GM19395 (cell line): Measurements from ENCODE around the gene PGC.

Source experiments
- ATAC-seq: cut with Tn5 transposase; IDR thresholded peaks from one replicate; pipeline ENCODE4 v1.9.1; 2021; ENCODE audit warnings: mild to moderate bottlenecking, moderate library complexity; ENCODE audit not compliant: unreplicated experiment

PGC gene

GRCh38 chr6:41716516-41717391 is 30.4 kb downstream of the PGC start:
- ATAC-seq = no peak

GRCh38 chr6:41715795-41716515 is 31.2 kb downstream of the PGC start:
- no peak for ATAC-seq

- no peak for ATAC-seq
These were observed 32.5 kb downstream of the PGC start for GRCh38 chr6:41714556-41715273.

GRCh38 chr6:41713650-41714291 is 33.4 kb downstream of the PGC start:
- ATAC-seq = no peak

- no peak for ATAC-seq
These were observed 34.0 kb downstream of the PGC start for GRCh38 chr6:41713159-41713649.

GRCh38 chr6:41712651-41713103 is 34.5 kb downstream of the PGC start:
- no peak for ATAC-seq

GRCh38 chr6:41711323-41712038 is 35.7 kb downstream of the PGC start:
- ATAC-seq = no peak

- ATAC-seq = no peak
These were observed 37.8 kb downstream of the PGC start for GRCh38 chr6:41709375-41709774.

GRCh38 chr6:41708856-41709255 is 38.3 kb downstream of the PGC start:
- no peak for ATAC-seq

GRCh38 chr6:41707565-41708200 is 39.5 kb downstream of the PGC start:
- ATAC-seq = no peak

GRCh38 chr6:41706876-41707564 is 40.2 kb downstream of the PGC start:
- ATAC-seq = no peak

- ATAC-seq = peak; percentile 74
These were observed 41.0 kb downstream of the PGC start for GRCh38 chr6:41705996-41706835.

GRCh38 chr6:41705311-41705995 is 41.7 kb downstream of the PGC start:
- ATAC-seq = no peak

- ATAC-seq = no peak
These were observed 42.4 kb downstream of the PGC start for GRCh38 chr6:41704656-41705310.

GRCh38 chr6:41704028-41704427 is 43.2 kb downstream of the PGC start:
- ATAC-seq = no peak

- ATAC-seq = no peak
These were observed 44.3 kb downstream of the PGC start for GRCh38 chr6:41702771-41703494.
